Motor neuron (in vitro differentiated cells): ENCODE data around the gene NDUFA3. TPM values are rescaled to one million over a fixed set of nuclear protein-coding genes. Genes with fewer than 3 reads are reported as not detected.
"Not testable (repeated sequence)": the region's sequence is repeated elsewhere in the genome, so short reads cannot be mapped to it uniquely, and the experiment has no call there.

Source experiments
- ATAC-seq, 8 experiments: fragments of 200-7000 bp; cut with Tn5 transposase; replicated peaks in 6 of 8; 2 replicates each; pipeline ENCODE4 v1.8.0; 2021; ENCODE audit warnings: mild to moderate bottlenecking in 8 of 8, moderate library complexity in 8 of 8
- H3K27ac ChIP-seq, 2 donors: fragments of 250-450 bp; sonication (Bioruptor Pico); 2 replicates each; pipeline ENCODE4 v1.9.0; 2021; ENCODE audit warnings: antibody characterized with exemption in 2 of 2, mild to moderate bottlenecking in 2 of 2, moderate library complexity in 1 of 2
- H3K4me1 ChIP-seq, 2 donors: fragments of 250-450 bp; sonication (Bioruptor Pico); replicated peaks in 1 of 2; 2 replicates each; pipeline ENCODE4 v1.6.1; 2021; ENCODE audit warnings: antibody characterized with exemption in 2 of 2, mild to moderate bottlenecking in 2 of 2, moderate library complexity in 1 of 2
- H3K4me3 ChIP-seq, 5 donors: fragments of 250-450 bp; sonication (Bioruptor Pico); 2 replicates each; pipeline ENCODE4 v1.9.0; 2021; ENCODE audit warnings: antibody characterized with exemption in 5 of 5, mild to moderate bottlenecking in 5 of 5, moderate library complexity in 4 of 5
- WGBS, 10 experiments: fragments of 450-650 bp; shearing (Covaris generic); methylation state at CpG; one replicate each; pipeline ENCODE4 v1.0.0; 2022; 5-methylcytosine and 5-hydroxymethylcytosine counted together
- in situ Hi-C, 9 experiments: fragments of 400-800 bp; cut with MboI; loops; one replicate each; pipeline ENCODE4 v1.15.0; 2021; ENCODE audit warnings: low sequenced_read_pairs in 9 of 9, low pct_unique_long_range_greater_than_20kb in 2 of 9; ENCODE audit not compliant: unreplicated experiment in 9 of 9
- total RNA-seq, 8 experiments: library from RNA; unstranded; fragments of 300-600 nt; gene quantifications; 2 replicates each; pipeline versions ENCODE4 v1.2.3 to v1.2.4, GENCODE V29; 2022

NDUFA3 gene
- total RNA-seq, 8 experiments from 2014 or later: 188 to 271 (median 210) TPM

GRCh38 chr19:54095859-54096616 is 6.6 kb upstream of the NDUFA3 start:
- 0 to 20% (median 5%) methylated on average over 4 to 17 of the region's 46 CpGs; no CpG with 5 or more reads in 6 of the 10 experiments for WGBS, 10 experiments
- in situ Hi-C loops, H3K27ac ChIP-seq, H3K4me1 ChIP-seq: not testable (repeated sequence)
- peak; percentile 84 to 94 (median 88) for ATAC-seq
- H3K4me3 ChIP-seq: peak overlapping the region; percentile 6 to 25 (median 22)

- WGBS, 10 experiments: 0 to 60% (median 14%) methylated on average over 1 to 6 of the region's 14 CpGs; no CpG with 5 or more reads in 3 of the 10 experiments
- in situ Hi-C loops: no loop called here
- ATAC-seq: peak in 4 of 8 experiments; percentile 20 to 56 (median 42)
- no peak overlapping the region for H3K4me3 ChIP-seq
- peaks cover 0 to 6% of the 10 kb centered on the region in 2 donors for H3K4me1 ChIP-seq
- no peak overlapping the region for H3K27ac ChIP-seq
Measured at GRCh38 chr19:54096617-54097106, 6.0 kb upstream of the NDUFA3 start.

GRCh38 chr19:54099190-54099902 is 3.3 kb upstream of the NDUFA3 start:
- WGBS, 10 experiments: 75 to 100% (median 88%) methylated on average over 1 to 8 of the region's 12 CpGs; no CpG with 5 or more reads in 2 of the 10 experiments
- Histone ChIP-seq H3K4me1 (peaks cover 0 to 12% of the 10 kb centered on the region in 2 donors), H3K4me3 (no peak overlapping the region), H3K27ac (no peak overlapping the region)
- ATAC-seq: no peak
- in situ Hi-C loops: no loop called here

GRCh38 chr19:54099903-54100255 is 2.8 kb upstream of the NDUFA3 start:
- ATAC-seq, in situ Hi-C loops, H3K27ac ChIP-seq, H3K4me3 ChIP-seq: not testable (repeated sequence)
- H3K4me1 ChIP-seq: peaks cover 0 to 12% of the 10 kb centered on the region in 2 donors
- 58 to 73% methylated on average over 2 of the region's 9 CpGs; no CpG with 5 or more reads in 8 of the 10 experiments for WGBS, 10 experiments

- whole genome bisulfite sequencing, 10 experiments: 0 to 100% (median 55%) methylated on average over 1 to 4 of the region's 5 CpGs; no CpG with 5 or more reads in 3 of the 10 experiments
- Histone ChIP-seq H3K4me3 (no peak within 1 kb of the TSS), H3K4me1 (peaks cover 0 to 11% of the 10 kb centered on the region in 2 donors), H3K27ac (no peak within 1 kb of the TSS)
- in situ Hi-C loops: no loop called here
- no peak for ATAC-seq
Measured at GRCh38 chr19:54100561-54100960, 2.1 kb upstream of the NDUFA3 start, which contains the start of gene OSCAR. Gene OSCAR, minus strand, starts transcription at chr19:54100803. Its CDS starts 11 bp downstream, at chr19:54100792.

- WGBS, 10 experiments: 80 to 100% (median 100%) methylated on average over 1 to 3 of the region's 11 CpGs; no CpG with 5 or more reads in 7 of the 10 experiments
- no peak overlapping the region for H3K4me3 ChIP-seq
- H3K4me1 ChIP-seq: peaks cover 0 to 6% of the 10 kb centered on the region in 2 donors
- in situ Hi-C loops: no loop called here
- ATAC-seq: no peak
- H3K27ac ChIP-seq: no peak overlapping the region
Measured at GRCh38 chr19:54104998-54105715, 2.5 kb downstream of the NDUFA3 start.

- ATAC-seq: no peak
- WGBS, 10 experiments: 57 to 100% (median 96%) methylated on average over 1 to 10 of the region's 10 CpGs; no CpG with 5 or more reads in 3 of the 10 experiments
- H3K27ac ChIP-seq: no peak overlapping the region
- peaks cover 0 to 6% of the 10 kb centered on the region in 2 donors for H3K4me1 ChIP-seq
- H3K4me3 ChIP-seq: no peak overlapping the region
- in situ Hi-C loops: no loop called here
Measured at GRCh38 chr19:54105796-54106195, 3.1 kb downstream of the NDUFA3 start.

- in situ Hi-C loops: no loop called here
- peaks cover 0 to 6% of the 10 kb centered on the region in 2 donors for H3K4me1 ChIP-seq
- no peak for ATAC-seq
- WGBS, 10 experiments: 50 to 90% (median 84%) methylated on average over 2 to 9 of the region's 15 CpGs; no CpG with 5 or more reads in 6 of the 10 experiments
- no peak overlapping the region for H3K27ac ChIP-seq
- no peak overlapping the region for H3K4me3 ChIP-seq
Measured at GRCh38 chr19:54106716-54107115, 4.1 kb downstream of the NDUFA3 start.

- peak in 3 of 8 experiments; percentile 12 to 27 (median 18) for ATAC-seq
- no peak overlapping the region for H3K27ac ChIP-seq
- H3K4me3 ChIP-seq: no peak overlapping the region
- in situ Hi-C loops: no loop called here
- WGBS, 10 experiments: 60 to 78% methylated on average over 1 to 5 of the region's 21 CpGs; no CpG with 5 or more reads in 8 of the 10 experiments
- H3K4me1 ChIP-seq: peaks cover 0 to 6% of the 10 kb centered on the region in 2 donors
Measured at GRCh38 chr19:54107876-54108490, 5.3 kb downstream of the NDUFA3 start.

- Histone ChIP-seq H3K4me3 (no peak overlapping the region), H3K4me1 (peaks cover 0 to 6% of the 10 kb centered on the region in 2 donors), H3K27ac (no peak overlapping the region)
- in situ Hi-C loops: no loop called here
- WGBS, 10 experiments: 58 to 100% (median 77%) methylated on average over 1 to 5 of the region's 7 CpGs; no CpG with 5 or more reads in 3 of the 10 experiments
- no peak for ATAC-seq
Measured at GRCh38 chr19:54108496-54108895, 5.8 kb downstream of the NDUFA3 start.

GRCh38 chr19:54109651-54110050 is 7.0 kb downstream of the NDUFA3 start:
- H3K27ac ChIP-seq: no peak overlapping the region
- peak in 1 of 8 experiments; percentile 23 for ATAC-seq
- no peak overlapping the region for H3K4me3 ChIP-seq
- WGBS, 10 experiments: no CpG with 5 or more reads among the region's 6 CpGs
- peaks cover 0 to 4% of the 10 kb centered on the region in 2 donors for H3K4me1 ChIP-seq
- in situ Hi-C loops: no loop called here
